Thoracic aorta (tissue), 2 donors: Measurements from ENCODE around the gene PNPLA7. TPM values are rescaled to one million over a fixed set of nuclear protein-coding genes. Genes with fewer than 3 reads are reported as not detected.

ENCODE experiments used
- ATAC-seq: fragments of 150-250 bp; one replicate; pipeline ENCODE4 v1.8.0; 2017; ENCODE audit warnings: low read depth; ENCODE audit not compliant: insufficient number of reproducible peaks, low FRiP score
- DNase-seq: peaks from one replicate; pipeline ENCODE4 v3.0.0-alpha.2; 2020; ENCODE audit warnings: low spot score
- H3K27ac ChIP-seq, 2 donors: fragments of 200-600 bp; sonication (generic); 1 replicate in 1 of 2; 2 replicates in 1 of 2; pipeline ENCODE4 v1.5.1; 2016; ENCODE audit warnings: mild to moderate bottlenecking in 2 of 2, moderate library complexity in 2 of 2
- H3K27me3 ChIP-seq: fragments of 200-600 bp; sonication (generic); replicated peaks from 2 replicates; pipeline ENCODE4 v1.6.0; 2016; ENCODE audit warnings: mild to moderate bottlenecking; ENCODE audit not compliant: insufficient read depth
- H3K36me3 ChIP-seq: fragments of 200-600 bp; sonication (generic); one replicate; pipeline ENCODE4 v1.5.1; 2016
- H3K4me1 ChIP-seq, 2 donors: fragments of 200-600 bp; sonication (generic); 1 replicate in 1 of 2; 2 replicates in 1 of 2; pipeline versions ENCODE4 v1.5.1 to v1.6.0; 2016; ENCODE audit warnings: low read depth in 2 of 2, mild to moderate bottlenecking in 1 of 2; ENCODE audit not compliant: control insufficient read depth in 1 of 2
- H3K4me3 ChIP-seq: fragments of 200-600 bp; sonication (generic); 2 replicates; pipeline ENCODE4 v1.5.1; 2016; ENCODE audit warnings: mild to moderate bottlenecking
- H3K9me3 ChIP-seq: fragments of 200-600 bp; sonication (generic); 2 replicates; pipeline ENCODE4 v1.5.1; 2016
- total RNA-seq, 2 donors: library from RNA; depleted of rRNA; stranded (reverse); fragments of >200 nt; gene quantifications; one replicate each; pipeline versions ENCODE4 v1.1.0 to v1.2.3, GENCODE V29; 2016
- TF ChIP-seq, protein P1 (sequence below): fragments of 200-600 bp; sonication (generic); IDR thresholded peaks from one replicate; pipeline ENCODE4 v1.5.1; 2019; ENCODE audit warnings: antibody characterized with exemption

PNPLA7 gene
- total RNA-seq, 2 donors from 2014 or later, result 12.7 to 21.4 TPM

DNA sequence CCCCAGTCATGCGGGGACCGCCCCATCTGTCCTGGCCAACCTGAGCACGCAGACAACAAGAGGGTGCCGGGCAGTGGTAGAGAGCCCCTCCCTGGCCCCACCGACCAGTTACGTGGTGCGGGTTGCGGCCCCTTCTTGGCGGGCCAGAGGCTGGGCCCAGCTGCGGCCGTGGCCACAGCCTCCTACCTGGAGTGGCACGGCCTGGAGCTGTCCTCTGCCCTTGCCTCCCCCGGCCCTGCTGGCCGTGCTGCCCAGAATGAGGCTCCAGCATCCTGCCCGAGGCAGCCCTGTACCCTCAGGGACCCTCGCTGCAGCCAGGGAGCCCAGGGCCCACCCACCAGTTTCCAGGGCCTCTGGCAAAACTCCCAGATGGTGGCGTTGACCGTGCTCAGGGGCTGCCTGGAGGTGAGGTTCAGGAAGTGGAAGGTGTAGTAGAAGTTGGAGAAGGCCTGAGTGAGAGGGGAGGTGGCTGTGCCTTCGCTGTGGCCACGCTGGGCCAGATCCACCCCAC, 114.8 kb downstream of the PNPLA7 start:
- H3K9me3 ChIP-seq, result no peaks in the 10 kb centered on the region
- DNase-seq (no peak), ATAC-seq (no peak)
- no peak overlapping the region for H3K4me3 ChIP-seq
- no peaks in the 10 kb centered on the region for H3K27me3 ChIP-seq
- H3K36me3 ChIP-seq, result no peaks in the 10 kb centered on the region
- TF ChIP-seq, protein P1, sequence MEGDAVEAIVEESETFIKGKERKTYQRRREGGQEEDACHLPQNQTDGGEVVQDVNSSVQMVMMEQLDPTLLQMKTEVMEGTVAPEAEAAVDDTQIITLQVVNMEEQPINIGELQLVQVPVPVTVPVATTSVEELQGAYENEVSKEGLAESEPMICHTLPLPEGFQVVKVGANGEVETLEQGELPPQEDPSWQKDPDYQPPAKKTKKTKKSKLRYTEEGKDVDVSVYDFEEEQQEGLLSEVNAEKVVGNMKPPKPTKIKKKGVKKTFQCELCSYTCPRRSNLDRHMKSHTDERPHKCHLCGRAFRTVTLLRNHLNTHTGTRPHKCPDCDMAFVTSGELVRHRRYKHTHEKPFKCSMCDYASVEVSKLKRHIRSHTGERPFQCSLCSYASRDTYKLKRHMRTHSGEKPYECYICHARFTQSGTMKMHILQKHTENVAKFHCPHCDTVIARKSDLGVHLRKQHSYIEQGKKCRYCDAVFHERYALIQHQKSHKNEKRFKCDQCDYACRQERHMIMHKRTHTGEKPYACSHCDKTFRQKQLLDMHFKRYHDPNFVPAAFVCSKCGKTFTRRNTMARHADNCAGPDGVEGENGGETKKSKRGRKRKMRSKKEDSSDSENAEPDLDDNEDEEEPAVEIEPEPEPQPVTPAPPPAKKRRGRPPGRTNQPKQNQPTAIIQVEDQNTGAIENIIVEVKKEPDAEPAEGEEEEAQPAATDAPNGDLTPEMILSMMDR, result no peak
- H3K4me1 ChIP-seq, result peaks cover 4 to 10% of the 10 kb centered on the region in 2 donors
- no peak overlapping the region for H3K27ac ChIP-seq

DNA sequence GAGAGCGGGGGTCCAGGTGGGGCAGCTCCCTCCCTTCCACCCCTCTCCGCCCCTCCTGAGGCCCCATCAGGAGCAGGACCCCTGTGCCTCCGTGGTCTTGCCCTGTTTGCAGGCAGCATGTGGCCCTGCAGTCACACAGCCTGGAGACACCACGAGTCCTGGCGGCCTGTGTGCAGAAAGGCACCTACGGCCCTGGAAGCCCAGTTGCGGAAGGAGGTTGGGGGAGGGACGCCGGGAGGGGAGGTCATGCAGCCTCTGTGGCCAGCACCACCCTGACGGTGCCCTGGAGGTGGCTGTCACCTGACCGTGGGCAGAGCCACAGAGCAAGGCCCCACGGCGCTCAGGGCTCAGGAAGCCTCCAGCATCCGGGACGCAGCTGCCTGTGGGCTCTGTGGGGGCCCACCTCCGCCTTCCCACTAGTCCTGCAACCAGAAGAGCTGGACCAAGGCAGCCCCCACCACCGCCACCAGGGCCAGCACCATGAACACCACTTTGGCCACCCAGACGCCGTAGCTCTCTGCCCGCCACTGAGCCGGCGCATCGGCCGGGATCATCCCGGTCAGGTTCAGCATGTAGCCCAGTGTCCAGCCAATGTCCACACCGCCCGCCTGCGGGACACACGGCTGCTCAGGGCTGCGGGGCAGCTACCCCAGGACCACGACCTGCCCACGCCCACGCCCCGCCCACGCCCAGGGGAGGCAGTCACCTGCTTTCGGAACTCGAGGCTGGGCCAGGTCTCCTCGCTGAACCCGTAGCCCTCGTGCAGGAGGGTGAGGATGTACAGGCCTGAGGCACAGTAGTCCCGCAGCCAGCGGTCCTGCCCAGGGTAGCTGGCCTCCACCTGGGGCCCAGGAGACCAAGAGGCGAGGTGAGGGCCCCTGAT, 115.5 kb downstream of the PNPLA7 start:
- no peak overlapping the region for H3K4me3 ChIP-seq
- ATAC-seq, result no peak
- DNase-seq, result no peak
- H3K27me3 ChIP-seq, result no peaks in the 10 kb centered on the region
- no peaks in the 10 kb centered on the region for H3K9me3 ChIP-seq
- H3K4me1 ChIP-seq, result peaks cover 4 to 13% of the 10 kb centered on the region in 2 donors
- no peak overlapping the region for H3K27ac ChIP-seq
- TF ChIP-seq, protein P1, result no peak
- no peaks in the 10 kb centered on the region for H3K36me3 ChIP-seq

DNA sequence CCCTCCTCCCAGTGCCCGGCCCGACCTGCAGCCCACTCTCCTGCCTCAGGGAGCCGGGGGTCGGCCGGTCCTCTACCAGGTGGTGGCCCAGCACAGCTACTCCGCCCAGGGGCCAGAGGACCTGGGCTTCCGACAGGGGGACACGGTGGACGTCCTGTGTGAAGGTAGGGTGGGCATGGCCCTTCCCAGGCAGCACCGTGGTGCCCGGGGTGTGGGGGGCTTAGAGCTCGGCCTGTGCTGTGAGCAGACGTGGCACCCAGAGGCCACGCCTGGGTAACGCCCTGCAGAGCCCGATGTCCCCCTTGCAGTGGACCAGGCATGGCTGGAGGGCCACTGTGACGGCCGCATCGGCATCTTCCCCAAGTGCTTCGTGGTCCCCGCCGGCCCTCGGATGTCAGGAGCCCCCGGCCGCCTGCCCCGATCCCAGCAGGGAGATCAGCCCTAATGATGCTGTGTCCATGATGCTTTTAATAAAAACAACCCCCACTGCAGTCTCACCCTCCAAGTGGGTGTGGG, 116.2 kb downstream of the PNPLA7 start:
- peaks cover 4 to 13% of the 10 kb centered on the region in 2 donors for H3K4me1 ChIP-seq
- DNase-seq (no peak), ATAC-seq (no peak)
- no peak overlapping the region for H3K27ac ChIP-seq
- no peaks in the 10 kb centered on the region for H3K9me3 ChIP-seq
- H3K27me3 ChIP-seq, result no peaks in the 10 kb centered on the region
- no peak overlapping the region for H3K4me3 ChIP-seq
- H3K36me3 ChIP-seq, result no peaks in the 10 kb centered on the region
- TF ChIP-seq, protein P1, result no peak

DNA sequence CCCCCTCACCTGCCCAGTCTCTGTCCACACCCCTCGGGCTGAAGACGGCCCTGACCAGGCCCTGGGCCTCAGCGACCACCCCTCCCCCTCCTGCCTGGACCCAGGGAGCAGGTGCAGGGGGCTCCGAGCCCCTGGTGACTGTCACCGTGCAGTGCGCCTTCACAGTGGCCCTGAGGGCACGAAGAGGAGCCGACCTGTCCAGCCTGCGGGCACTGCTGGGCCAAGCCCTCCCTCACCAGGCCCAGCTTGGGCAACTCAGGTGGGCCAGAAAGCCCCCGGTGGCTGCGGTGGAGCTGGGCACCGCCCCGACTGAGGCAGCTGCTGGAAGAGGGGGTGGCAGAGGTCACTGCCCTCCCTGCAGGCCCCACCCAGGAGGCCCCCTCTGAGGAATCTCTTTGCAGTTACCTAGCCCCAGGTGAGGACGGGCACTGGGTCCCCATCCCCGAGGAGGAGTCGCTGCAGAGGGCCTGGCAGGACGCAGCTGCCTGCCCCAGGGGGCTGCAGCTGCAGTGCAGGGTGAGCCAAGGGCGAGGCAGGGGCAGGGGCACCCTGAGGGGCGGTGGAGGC, 116.8 kb downstream of the PNPLA7 start:
- ATAC-seq (no peak), DNase-seq (no peak)
- Histone ChIP-seq H3K27me3 (no peaks in the 10 kb centered on the region), H3K9me3 (no peaks in the 10 kb centered on the region), H3K4me3 (no peak overlapping the region), H3K27ac (no peak overlapping the region), H3K36me3 (no peaks in the 10 kb centered on the region), H3K4me1 (peaks cover 4 to 13% of the 10 kb centered on the region in 2 donors)
- TF ChIP-seq, protein P1, result no peak

DNA sequence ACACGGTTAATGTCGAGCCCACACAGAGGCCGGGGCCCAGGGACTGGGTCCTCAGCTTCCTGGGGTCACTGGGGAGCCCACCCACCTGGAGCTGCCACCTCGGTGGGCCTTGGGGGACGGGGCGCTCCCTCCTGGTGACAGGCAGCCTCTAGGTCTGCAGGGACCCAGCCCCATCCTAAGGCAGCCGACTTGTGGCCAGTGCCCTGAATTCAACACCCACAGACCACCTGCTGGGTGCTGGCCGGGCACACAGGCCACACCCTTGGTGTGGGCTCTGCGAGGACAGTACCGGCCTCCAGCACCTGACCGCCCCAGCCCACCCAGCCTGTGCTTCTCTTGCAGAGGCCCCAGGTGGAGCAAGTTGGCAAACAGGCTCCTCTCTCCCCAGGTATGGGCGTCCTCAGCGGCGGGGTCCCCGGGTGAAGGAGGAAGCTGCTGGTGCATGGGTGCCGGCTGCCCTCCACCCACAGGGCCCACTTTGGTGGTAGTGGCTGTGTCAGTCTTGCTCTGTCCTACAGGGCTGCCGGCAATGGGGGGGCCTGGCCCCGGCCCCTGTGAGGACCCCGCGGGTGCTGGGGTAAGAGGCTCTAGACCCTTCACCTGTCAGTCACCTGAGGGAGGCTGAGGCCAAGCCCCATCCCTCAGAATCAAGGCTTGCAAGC, 117.4 kb downstream of the PNPLA7 start:
- Histone ChIP-seq H3K9me3 (no peaks in the 10 kb centered on the region), H3K4me1 (peaks cover 4 to 13% of the 10 kb centered on the region in 2 donors), H3K4me3 (no peak overlapping the region), H3K27me3 (no peaks in the 10 kb centered on the region), H3K27ac (no peak overlapping the region), H3K36me3 (no peaks in the 10 kb centered on the region)
- no peak for DNase-seq
- ATAC-seq, result no peak
- TF ChIP-seq, protein P1, result no peak
